GM18520 (cell line): ENCODE results near the gene ZNF710.

ENCODE experiments used
- ATAC-seq: cut with Tn5 transposase; IDR thresholded peaks from one replicate; pipeline ENCODE4 v1.9.1; 2021; ENCODE audit not compliant: unreplicated experiment

ZNF710 gene

DNA sequence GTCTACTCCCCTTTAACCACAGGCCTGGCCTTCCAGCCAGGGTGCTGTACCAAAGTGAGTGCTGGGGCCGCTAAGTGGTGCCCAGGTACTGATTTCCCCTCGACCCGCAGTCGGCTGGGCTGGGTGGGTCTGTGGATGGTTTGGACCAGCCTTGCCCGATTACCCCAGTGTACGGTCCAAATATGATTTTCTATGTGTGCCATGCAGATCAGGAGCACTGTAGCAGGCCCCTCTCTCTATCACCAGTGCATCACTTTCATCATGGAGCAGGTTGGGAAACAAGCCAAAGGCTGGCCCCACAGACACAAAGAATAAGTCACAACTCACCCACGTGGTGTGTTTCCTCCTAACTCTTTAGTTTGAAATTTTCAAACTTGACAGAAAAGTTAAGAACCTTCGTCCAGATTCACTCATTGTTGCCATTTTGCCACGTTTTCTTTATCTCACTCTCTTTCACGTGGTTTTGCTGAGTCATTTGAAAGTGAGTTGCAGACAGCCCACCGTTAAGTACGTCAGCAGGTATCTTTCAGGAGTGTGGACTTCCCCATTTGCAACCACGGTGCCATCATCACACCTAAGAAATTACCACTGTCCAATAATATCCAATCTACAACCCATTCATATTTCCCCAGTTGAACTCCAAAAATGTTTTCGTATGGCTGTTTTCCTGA lies 37.0 kb downstream of the ZNF710 start:
- peak; percentile 72 for ATAC-seq

DNA sequence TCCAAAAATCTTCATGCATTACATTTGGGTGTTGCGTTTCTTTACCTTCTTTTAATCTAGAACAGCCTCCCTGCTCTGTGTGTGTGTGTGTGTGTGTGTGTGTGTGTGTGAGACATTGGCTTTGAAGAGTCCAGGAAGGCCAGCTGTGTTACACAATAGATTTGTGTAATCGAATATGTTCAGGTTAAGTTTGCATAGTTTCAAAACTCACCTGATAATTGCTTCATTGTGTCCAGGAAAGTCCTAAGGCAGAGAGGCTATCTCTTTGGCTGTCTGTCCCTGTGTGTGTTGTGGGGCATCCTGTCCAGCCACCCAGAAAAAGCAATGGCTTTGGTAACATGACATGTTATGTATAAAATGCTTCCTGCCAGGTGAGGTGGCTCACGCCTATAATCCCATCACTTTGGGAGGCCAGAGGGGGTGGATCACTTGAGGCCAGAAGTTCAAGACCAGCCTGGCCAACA lies 37.5 kb downstream of the ZNF710 start:
- no peak for ATAC-seq

DNA sequence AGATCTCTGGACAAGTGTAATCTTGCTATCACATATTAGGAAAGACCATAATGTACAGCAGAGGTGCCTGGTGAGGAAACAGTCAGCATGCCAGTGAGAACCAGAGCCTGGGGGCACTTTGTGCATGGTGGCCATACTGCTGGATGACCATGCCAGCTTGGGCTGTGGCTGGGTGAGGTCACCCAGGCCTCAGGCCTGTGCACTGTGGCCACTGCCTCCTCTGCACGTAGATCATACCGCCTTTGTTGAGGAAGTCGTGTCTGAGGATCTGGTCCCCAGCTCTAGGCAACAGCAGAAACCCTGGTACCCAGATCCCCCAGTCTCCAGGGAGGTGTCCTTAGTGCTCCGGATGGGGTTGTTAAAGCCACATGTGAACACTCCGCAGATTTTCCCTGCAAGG lies 38.9 kb downstream of the ZNF710 start:
- no peak for ATAC-seq

DNA sequence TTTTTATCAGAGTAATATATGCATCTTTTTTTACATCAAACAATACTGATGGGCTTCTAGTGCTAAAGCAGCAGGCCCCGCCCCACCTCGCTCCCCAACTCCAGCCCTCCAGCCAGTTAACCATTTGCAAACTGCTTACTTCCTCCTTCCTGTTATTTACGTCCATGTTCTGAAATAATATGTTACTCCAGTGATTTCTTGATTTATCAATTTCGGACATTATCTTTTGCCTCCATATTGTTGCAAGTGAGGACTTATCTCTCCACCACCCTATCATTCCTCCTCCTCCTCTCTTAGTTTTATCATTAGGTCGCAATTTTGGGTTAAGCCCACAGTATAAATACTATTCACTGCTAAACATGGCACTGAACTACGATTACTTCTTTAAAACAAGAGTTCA lies 39.5 kb downstream of the ZNF710 start:
- ATAC-seq = no peak

DNA sequence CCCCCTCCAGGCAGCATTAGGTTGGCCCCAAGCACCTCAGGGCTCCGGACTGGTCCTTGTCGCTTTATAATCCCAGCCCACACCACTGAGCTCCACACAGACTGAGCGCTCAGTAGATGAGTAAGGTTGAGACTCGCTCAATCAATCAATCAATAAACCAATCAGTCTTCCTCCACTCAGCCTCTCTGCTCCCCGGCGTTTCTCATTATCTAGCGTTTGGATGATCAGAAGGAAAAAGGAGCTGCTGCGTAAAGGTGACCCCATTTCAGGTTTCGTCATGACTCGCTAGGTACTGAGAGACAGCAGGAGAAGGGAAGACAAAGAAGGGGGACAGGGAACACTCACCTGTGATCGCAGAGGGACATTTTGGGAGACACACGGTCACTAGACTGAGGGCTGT lies 41.2 kb downstream of the ZNF710 start:
- ATAC-seq = no peak

DNA sequence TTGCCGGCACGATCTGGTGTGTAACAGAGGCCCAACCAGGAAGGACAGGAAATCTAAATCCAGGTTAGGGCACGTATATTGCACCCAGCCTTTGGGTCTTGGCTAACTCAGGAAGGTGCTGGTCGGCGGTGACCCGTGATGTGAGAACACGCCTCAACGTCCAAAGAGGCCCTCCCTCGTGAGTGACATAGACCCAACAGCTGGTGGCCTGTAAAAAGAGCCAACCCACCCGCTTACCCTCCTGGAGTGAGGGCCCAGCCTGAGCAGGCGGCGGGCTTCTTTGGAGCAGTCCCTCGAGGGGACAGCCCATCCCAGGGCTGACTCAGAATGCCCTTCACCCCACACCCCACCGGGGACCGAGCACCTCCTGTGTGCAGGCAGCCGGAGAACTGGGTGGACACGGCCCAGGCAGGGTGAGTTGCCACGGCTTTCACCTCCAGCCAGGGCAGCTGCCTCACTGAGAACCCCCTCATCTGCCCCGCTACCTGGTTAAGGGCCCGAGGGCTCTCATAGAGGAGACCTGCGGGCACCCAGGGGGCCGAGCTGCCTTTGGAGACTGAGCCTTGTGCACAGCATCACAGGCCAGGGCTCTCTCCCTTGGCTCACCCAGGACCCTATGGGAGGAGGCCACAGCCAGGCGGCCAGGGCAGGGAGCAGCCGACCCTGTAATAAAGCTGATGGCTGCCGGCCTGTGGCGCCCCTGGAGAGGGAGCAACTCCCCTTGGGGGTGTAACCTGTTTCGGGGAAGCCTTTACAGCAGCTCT lies 41.8 kb downstream of the ZNF710 start:
- ATAC-seq = no peak

DNA sequence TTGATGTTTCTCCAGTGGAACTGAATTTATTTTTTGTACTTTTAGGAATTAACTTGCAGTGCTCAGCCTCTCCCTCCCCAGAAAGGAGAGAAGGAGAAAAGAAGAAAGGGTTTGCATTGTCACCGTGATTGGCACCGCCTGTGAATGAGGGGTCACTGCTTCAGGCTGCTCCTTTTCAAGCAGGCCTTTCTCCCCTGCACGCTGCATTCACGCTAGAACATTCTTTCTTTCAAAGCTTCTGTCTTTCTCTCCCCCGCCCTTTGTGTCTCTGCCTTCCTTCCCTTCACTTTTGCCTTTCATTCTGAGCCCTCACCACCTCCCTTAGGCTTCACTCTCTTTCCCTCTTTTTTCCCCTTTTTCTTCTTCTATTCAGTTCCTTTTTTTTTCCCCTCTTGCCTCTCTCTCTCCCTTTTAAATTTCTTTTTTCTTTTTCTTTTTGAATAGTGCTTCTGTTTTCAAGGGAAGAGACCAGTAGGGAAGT lies 42.4 kb downstream of the ZNF710 start:
- ATAC-seq = no peak

DNA sequence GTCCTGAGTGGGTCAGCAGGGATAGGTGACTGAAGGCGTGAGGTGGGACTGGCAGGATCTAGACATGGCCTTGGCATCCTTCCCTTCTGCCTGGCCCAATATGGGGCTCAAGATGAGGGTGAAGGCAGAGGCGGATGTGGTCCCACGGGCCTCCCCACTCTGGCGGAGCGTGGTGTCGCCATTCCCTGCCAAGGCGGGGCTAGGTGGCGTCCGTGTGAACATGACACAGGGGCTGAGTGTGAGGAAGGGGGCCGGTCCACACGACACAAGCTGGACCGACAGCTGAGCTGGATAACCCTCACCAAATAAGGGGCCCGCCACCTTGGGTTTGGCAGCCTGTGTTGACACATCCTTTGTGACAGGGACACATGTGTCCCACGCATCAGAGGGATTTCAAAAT lies 43.1 kb downstream of the ZNF710 start:
- ATAC-seq = no peak

DNA sequence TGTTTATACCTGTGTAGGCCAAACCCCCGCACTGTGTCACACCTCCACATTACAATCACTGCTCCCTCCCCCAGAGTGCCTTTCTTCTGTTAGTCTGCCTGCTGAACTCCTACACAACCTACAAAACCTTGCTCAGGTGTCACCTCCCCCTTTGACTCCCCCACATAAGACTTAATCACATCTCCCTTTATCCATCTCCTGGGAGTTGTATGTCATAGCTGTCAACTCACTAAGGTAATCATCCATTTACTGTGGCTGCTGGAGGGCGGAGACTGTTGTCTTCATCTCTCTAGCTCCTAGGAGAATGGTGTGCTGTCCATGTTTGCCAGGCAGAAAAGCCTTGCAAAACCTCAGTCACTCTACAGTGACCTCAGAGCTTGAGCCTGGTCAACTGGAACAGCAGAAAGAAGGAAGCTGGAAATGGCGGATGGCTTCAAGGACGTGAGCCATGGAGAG lies 43.8 kb downstream of the ZNF710 start:
- no peak for ATAC-seq

DNA sequence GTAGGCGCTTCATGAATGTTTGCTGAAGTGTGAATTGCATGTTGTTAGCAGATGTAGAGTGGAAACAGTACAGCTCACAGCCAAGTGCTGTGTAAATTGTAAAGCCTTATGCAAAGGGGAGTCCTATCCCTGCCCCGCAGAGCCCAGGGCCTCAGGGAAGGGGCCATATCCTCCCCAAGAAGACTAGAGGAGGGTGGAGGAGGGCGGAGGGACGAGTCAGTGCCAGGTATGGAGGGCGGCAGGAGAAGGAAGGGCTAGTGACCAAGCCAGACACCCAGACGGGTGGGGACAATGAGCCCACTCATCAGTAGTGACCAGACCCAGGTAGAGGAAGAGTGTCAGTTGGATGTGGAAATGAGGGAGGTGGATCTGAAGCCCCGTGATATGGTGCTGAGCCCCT lies 45.2 kb downstream of the ZNF710 start:
- no peak for ATAC-seq

DNA sequence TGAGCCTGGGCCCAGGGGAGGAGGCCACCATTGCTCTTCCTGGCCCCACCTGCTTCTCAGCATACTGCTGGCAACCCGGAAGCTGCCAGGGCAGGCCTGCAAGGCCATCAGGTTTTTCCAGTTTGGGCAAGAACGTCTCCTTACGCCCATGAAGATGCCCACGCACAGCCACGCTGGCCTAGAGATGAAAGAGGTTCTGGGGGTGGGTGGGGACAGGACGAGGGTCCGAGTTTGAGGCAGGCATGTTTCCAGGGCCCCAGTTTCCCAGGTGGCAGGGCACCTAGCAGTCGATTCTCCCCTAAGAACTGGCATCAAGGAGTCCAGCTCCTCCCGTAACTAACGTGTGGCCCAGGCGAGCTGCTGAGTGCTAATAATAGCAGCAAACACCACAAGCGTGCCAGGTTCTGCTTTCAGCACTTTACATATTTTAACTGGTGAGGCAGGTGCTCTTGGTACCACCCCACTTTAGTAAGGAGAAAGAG lies 45.8 kb downstream of the ZNF710 start:
- no peak for ATAC-seq

DNA sequence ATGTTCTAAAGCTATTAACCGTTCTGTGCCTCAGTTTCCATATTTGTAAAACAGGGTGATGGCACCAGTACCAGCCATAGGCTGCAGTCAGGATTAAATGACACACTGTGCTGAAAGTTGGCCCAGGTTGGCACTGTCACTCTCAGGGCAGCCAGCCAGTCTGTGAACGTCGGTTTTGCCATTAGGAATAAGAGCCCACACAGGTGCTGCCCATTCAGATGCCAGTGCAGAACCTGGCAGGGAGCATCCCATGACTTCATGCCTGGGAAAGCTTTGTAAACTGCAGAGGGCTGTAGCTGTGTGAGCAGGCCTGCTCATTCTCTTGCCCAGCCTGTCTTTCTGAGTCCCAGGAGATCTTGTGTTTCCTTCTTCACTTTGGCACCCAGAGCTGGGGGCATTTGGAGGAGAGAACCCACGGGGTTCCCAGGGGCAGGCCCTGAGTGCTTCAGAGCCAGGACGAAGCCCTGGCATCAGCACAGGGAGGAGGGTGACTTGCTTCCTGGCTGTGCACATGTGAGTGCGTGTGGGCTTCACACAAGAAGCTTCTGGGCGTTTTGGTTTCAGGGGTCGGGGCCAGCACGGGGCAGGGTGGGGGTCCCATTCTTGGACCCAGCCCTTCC lies 46.9 kb downstream of the ZNF710 start:
- no peak for ATAC-seq

DNA sequence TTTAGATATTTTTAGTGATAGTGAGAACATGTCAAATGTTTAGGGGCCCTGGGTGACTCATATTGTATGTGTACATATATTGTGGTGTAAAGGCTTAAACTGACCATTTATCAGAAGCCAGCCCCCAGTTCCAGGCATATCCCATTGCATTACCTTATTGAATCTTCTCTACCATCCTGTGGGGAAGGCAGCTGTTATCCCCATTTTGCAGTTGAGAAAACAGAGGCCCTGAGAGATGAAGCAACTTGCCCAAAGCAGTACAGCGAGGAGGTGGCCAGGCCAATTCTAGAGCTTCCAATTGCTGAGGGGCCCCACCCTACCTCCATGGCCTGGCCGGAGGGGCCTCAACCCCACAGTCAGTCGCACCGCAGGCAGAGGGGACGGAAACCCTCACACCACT lies 47.9 kb downstream of the ZNF710 start:
- no peak for ATAC-seq

DNA sequence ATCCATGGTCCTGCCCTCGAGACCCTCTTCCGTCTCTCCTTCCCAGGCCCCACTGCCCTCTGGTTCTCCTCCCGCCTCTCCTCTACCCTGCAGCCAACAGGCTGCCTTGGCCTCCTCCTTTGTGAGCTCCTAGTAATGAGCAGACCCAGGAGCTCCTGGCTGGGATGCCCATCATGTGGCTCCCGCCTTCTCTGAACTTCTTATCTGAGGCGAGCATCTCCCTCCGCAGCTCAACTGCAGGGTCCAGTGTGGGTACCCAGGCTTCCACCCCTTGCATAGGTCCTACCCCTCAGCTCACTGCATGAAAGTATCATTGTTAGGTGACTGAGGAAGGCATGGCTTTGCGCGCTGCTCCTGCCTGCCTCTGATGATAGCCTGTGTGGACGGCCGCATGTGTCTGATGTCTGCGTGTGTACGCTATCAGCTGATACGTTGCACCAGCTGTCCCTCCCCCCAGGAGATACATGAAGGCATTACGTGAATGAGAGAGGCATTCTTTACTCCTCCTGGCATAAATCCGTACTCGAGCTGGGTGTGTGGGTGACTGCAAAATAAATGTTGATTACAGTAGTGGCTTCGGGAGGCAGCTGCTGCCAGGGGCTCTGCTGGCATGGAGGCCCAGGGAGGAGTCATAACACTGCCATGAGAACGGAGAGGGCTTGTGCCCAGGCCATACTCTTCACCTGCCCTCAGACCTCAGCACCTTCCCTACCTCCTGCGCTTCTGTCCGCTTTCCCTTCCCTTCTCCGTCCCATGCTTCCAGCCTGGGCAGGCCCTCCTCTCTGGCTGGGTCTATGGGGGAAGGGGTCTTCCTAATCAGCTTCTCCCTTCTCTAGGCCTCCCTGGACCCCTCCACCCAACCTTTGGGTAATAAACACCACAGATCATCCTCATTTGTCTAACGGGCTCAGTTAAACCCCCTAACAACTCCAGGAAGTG lies 48.8 kb downstream of the ZNF710 start:
- no peak for ATAC-seq

DNA sequence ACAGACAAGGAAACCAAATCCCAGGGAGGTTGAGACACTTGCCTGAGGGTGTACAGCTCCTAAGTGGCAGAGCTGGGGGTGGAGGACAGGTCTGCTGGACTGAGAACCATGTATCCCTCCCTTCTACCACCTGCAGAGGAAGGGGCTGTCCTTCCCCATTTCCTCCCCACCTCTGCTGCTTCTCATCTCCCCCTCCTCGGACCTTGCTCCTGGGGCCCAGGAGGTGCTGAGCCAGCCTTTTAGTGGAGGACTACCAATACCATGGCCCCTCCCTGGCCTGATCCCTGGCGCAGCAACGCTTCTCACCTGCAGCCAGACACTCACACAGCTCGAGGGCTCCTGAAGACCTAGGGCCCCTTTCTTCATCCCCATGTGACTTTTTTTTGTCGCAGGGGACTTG lies 50.8 kb downstream of the ZNF710 start:
- no peak for ATAC-seq

DNA sequence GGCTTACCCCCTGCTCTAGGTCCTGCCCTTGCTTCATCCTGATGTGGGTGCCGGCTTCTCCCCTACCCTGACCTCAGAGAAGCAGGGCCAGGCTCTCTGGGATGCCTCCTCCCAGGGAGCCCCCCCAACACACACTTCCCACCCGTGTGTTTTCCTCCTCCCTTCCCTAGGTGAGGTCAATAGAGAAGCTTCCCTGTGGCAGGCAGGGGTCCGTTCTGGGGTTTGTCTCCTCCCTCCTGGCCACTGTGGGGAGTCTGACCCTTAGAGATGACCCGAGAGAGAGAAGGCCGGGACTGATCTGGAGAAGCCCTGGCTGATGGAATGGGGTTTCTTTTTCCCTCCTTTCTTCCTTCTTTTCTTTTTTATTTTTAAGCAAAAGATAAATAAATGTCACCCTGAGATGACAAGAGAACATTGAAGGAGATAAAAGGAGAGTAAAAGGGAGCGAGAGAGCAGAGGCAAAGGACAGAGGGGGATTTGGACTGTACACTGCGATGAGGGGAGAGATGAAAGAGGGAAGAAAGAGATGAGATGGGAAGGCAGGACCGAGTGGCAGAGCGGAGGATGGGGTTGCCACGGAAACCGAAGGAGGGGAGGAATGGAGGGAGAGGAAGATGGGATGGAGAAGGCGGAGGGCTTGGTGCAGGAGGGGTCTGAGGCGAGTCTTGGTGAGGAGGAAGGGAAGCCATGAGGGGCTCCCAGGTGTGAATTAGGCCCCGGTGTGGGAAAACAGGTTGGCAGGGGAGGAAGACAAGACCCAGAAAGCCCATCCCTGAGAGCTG lies 52.8 kb downstream of the ZNF710 start:
- no peak for ATAC-seq

DNA sequence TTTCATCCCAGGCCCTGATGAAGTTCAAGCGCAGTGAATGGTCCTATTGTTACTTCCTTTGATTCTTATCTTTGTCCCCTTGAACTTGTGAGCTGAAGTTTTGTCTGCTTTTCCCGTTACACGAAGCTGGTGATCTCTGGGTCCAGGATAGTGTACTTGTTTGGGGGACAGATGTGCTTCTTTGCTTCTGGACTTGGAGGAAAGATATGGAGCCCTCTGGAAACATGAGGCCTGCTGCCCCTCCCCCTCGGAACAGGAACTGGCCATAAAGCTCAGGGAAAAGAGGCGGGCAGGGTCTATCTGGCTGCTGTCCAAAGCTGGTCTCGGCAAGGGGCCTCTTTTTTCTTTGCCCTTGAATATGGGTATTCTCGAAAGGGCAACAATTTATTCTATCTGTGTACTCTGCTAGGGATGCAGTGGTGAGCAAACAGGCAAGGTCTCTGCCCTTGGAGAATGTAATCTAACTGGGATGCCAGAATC lies 53.5 kb downstream of the ZNF710 start:
- no peak for ATAC-seq

DNA sequence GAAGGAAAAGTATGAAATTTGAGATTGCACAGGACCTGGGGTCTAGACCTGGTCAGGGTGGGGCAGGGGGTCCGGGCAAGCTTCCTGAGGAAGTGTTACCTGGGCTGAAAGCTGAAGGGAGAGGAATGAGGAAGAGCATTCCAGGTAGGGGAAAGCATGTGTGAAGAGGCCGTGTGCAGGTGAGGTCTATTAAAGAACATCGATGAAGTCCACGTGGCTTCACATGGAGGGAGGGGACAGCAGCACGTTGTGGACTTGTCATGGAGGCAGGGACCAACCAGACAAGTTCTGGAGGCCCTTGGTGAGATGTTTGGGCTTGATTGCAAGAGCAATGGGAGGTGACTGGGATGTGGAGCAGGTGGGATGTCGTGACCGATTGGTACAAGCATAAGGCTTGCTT lies 54.1 kb downstream of the ZNF710 start:
- ATAC-seq = no peak

DNA sequence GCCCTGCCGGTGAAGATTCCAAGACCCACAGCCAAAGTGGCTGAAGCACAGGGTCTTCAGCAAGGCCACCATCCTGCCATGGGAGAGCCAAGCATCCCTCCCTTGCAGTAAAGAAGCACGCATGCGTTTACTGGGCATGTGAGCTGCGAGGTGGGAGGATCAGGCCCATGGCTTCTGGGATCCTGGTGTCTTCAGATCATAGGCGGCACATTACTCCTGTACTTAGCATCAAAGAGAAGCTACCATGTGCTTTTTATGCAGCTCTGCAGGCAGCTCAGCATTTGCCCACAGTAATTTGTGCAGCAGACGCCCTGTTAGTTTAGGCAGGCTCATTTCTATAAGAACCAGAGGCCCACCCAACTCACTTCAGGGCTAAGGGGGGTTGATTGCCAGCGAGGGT lies 55.4 kb downstream of the ZNF710 start:
- ATAC-seq = no peak

DNA sequence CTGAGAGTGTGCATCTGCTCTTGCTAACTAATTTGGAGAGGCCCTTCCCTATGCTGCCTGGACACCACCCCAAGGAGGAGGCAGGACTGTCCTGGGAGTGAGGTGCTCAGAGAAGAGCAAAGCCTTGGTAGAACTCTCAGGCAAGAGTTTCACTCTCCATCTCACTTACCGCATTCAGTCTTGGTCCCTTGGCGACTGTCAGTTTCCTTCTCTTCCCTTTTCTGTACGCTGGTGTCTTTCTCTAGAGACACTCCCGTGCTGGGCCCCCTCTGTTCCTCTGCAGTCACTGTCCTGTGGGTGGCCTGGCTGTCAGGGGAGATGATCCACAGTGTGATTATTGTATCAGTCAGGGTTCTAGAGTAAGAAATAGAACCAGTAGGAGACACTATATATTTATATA lies 57.2 kb downstream of the ZNF710 start:
- no peak for ATAC-seq
